ENCODE measurements around the gene SH3GL2.

DNA sequence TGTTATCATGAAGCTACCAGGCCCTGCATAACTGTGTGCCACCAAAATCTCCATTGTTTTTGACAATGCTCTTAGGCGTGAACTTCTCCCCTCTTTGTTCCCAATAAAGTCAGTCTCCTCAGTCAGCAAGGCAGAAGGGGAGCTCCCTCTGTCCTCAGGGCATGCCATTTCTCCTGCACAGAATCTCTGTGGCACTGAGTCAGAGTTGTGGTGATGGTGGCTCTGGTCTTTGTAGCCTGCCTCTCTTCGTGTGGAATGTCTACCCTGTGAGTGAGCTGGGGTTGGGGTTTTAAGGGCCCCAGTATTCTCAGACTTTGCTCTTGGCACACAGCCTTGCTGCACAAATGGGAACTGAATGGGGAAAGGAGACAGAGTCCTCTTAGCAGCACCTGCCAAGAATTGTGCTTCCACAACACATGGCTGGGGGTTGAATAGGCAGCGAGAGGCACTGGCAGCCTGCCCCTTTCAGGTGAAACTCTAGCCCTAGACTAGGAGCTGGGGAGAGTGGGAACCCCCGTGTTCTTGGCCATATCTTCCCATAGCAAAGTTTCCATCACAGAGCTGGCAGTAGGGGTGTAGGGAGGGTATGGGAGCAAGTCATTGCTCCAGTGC lies 146.6 kb downstream of the SH3GL2 start:
- TF ChIP-seq, protein P1, sequence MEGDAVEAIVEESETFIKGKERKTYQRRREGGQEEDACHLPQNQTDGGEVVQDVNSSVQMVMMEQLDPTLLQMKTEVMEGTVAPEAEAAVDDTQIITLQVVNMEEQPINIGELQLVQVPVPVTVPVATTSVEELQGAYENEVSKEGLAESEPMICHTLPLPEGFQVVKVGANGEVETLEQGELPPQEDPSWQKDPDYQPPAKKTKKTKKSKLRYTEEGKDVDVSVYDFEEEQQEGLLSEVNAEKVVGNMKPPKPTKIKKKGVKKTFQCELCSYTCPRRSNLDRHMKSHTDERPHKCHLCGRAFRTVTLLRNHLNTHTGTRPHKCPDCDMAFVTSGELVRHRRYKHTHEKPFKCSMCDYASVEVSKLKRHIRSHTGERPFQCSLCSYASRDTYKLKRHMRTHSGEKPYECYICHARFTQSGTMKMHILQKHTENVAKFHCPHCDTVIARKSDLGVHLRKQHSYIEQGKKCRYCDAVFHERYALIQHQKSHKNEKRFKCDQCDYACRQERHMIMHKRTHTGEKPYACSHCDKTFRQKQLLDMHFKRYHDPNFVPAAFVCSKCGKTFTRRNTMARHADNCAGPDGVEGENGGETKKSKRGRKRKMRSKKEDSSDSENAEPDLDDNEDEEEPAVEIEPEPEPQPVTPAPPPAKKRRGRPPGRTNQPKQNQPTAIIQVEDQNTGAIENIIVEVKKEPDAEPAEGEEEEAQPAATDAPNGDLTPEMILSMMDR (IDR thresholded peaks at IDR 0.05) = no peak
- TF ChIP-seq EZH2 (IDR thresholded peaks at IDR 0.05; ENCODE audit: borderline replicate concordance, insufficient read depth, low read depth, low read length, poor library complexity, severe bottlenecking) = no peak
